ENCODE data around the gene TRIM59.
"Not testable (repeated sequence)": the region's sequence is repeated elsewhere in the genome, so short reads cannot be mapped to it uniquely, and the experiment has no call there.

The TRIM59 gene

GRCh38 chr3:160455846-160456245, 6.3 kb upstream of the TRIM59 start:
- no peak for DNase-seq (ENCODE audit: low read depth in 2 of 2)

GRCh38 chr3:160454995-160455394, 5.4 kb upstream of the TRIM59 start:
- DNase-seq (ENCODE audit: low read depth in 2 of 2), result no peak

- not testable (repeated sequence) for DNase-seq (ENCODE audit: low read depth in 2 of 2)
These were observed 2.7 kb upstream of the TRIM59 start for GRCh38 chr3:160452251-160452650.

GRCh38 chr3:160451602-160452001, 2.0 kb upstream of the TRIM59 start:
- no peak for DNase-seq (ENCODE audit: low read depth in 2 of 2)

GRCh38 chr3:160450846-160451245, 1.3 kb upstream of the TRIM59 start:
- peak; percentile 89 to 93 for DNase-seq (ENCODE audit: low read depth in 2 of 2)

- no peak for DNase-seq (ENCODE audit: low read depth in 2 of 2)
These were observed 546 bp downstream of the TRIM59 start for GRCh38 chr3:160448845-160449635.

- DNase-seq (ENCODE audit: low read depth in 2 of 2), result peak in 1 of 2 experiments; percentile 5
These were observed 2.0 kb downstream of the TRIM59 start for GRCh38 chr3:160447544-160447943.

- no peak for DNase-seq (ENCODE audit: low read depth in 2 of 2)
These were observed 3.0 kb downstream of the TRIM59 start for GRCh38 chr3:160446522-160447056.

- DNase-seq (ENCODE audit: low read depth in 2 of 2), result no peak
These were observed 3.7 kb downstream of the TRIM59 start for GRCh38 chr3:160445854-160446253.

GRCh38 chr3:160444411-160444810, 5.2 kb downstream of the TRIM59 start:
- DNase-seq (ENCODE audit: low read depth in 2 of 2), result no peak

- DNase-seq (ENCODE audit: low read depth in 2 of 2), result no peak
These were observed 8.9 kb downstream of the TRIM59 start for GRCh38 chr3:160440687-160441086.

GRCh38 chr3:160437083-160437455, 12.5 kb downstream of the TRIM59 start:
- no peak for DNase-seq (ENCODE audit: low read depth in 2 of 2)

- no peak for DNase-seq (ENCODE audit: low read depth in 2 of 2)
These were observed 13.8 kb downstream of the TRIM59 start for GRCh38 chr3:160435747-160436146.

- no peak for DNase-seq (ENCODE audit: low read depth in 2 of 2)
These were observed 14.5 kb downstream of the TRIM59 start for GRCh38 chr3:160435095-160435494.

GRCh38 chr3:160434071-160434470, 15.5 kb downstream of the TRIM59 start:
- DNase-seq (ENCODE audit: low read depth in 2 of 2), result peak in 1 of 2 experiments; percentile 38

GRCh38 chr3:160427832-160428424, 21.7 kb downstream of the TRIM59 start:
- no peak for DNase-seq (ENCODE audit: low read depth in 2 of 2)

GRCh38 chr3:160417311-160417710, 32.3 kb downstream of the TRIM59 start:
- DNase-seq (ENCODE audit: low read depth in 2 of 2), result no peak

GRCh38 chr3:160413613-160414248, 35.9 kb downstream of the TRIM59 start:
- peak; percentile 50 to 55 for DNase-seq (ENCODE audit: low read depth in 2 of 2)

- DNase-seq (ENCODE audit: low read depth in 2 of 2), result no peak
These were observed 37.1 kb downstream of the TRIM59 start for GRCh38 chr3:160412477-160412876.

- DNase-seq (ENCODE audit: low read depth in 2 of 2), result no peak
These were observed 39.6 kb downstream of the TRIM59 start for GRCh38 chr3:160409812-160410610.

- DNase-seq (ENCODE audit: low read depth in 2 of 2), result no peak
These were observed 45.7 kb downstream of the TRIM59 start for GRCh38 chr3:160403796-160404470.
